Measurements from ENCODE around the gene AIRE.

AIRE gene

DNA sequence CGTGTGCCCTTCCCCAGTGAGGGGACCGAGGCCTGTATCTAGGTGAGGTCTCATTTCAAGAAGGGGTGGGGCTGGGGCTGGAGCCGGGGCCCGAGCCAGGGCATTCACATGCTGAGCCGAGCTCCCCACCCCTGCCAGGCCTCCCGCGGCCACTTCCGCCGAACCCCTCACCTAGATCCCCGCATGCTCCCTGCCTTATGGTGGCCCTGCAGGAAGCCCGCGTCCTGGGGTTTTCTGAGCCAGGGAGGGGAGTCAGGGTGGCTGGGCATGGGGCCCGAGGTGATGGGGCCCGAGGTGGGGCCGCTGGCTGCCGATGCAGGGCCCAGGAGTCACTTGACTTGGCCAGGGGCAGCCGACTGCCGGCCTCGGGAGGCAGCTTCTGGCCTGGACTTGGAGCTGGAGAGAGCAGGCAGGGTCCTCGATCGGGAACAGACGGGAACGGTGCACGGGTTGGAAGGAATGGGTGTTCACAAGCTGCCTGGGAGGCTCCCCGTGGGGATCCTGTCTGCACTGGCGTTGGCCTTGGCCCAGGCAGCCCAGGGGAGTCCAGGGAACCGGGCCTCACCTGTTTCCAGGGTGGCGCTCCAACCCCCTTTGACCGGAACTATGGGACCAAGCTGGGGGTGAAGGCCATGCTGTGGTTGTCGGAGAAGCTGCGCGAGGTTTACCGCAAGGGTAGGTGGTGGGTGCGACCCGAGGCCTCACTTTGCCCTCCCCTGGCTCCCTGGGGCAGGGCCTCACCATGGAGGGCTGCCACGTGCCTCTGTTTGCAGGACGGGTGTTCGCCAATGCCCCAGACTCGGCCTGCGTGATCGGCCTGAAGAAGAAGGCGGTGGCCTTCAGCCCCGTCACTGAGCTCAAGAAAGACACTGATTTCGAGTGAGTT, 40.0 kb downstream of the AIRE start:
- no peak for DNase-seq

DNA sequence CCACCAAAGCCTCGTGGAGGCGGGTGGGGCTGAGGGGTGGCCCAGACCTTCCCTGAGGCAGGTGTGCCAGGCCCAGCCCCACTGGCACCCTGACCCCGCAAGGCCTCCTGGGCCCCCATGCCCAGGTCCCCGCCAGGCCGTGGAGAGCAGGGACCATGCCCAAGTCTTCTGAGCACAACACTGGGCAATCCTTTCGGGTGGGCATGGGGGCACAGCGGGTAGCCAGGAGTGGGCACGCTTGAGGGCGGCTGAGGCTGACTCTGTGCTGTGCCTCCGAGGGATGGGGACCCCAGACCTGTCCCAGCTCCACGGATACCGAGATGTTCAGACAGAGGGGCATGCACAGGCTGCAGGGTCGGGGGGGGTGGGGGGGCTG, 40.6 kb downstream of the AIRE start:
- no peak for DNase-seq

DNA sequence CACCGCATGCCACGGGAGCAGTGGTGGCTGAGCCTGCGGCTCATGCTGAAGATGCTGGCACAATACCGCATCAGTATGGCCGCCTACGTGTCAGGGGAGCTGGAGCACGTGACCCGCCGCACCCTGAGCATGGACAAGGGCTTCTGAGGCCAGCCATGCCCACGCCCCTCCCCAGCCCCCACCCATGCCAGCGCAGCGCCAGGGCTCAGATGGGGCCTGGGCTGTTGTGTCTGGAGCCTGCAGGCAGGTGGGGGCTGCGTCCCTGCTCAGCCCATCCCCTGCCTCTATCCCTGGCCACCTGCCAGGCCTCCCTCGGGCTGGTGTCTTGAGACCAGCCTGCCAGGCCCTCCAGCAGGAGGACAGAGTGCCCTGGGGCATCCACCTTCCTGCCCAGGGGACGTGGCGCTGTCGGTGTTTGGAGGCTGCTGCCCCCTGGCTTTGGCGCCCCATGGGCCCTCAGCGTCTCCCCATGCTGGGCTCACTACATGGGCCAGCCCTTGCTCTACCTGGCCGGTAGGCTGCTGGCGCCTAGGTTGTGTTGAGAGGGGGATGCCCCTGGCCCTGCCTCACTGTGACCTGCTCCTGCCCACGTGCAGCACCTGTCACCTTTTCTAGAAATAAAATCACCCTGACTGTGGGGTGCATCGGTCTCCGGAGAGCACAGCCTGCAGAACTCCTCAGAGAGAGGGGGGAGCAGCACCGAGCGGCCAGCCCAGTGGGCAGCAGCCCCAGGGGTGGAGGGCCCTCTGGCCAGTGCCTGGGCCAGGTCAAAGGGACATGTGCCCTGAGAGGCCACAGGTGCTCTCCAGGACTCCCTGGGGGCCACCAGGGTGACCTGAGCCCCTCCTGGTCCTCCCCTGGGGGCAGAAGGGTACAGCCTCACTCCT, 41.3 kb downstream of the AIRE start:
- DNase-seq = no peak

DNA sequence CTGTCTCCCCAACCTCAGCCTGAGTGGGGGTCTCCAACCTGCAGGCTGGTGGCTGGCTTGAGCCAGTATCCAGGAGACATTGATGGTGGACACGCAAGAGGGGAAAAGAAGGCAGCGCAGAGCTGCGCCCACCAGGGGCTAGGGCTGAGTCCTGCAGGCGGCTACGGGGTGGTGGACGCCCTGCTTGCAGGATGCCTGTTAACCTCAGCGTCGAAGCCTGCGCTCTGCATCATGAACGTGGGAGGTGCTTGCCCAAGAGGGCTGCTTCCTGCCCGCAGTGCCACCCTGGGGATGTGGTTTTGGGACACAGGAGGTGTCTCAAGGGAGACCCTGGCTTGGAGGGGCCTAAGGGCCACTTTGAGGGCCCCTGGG, 41.9 kb downstream of the AIRE start:
- no peak for DNase-seq

DNA sequence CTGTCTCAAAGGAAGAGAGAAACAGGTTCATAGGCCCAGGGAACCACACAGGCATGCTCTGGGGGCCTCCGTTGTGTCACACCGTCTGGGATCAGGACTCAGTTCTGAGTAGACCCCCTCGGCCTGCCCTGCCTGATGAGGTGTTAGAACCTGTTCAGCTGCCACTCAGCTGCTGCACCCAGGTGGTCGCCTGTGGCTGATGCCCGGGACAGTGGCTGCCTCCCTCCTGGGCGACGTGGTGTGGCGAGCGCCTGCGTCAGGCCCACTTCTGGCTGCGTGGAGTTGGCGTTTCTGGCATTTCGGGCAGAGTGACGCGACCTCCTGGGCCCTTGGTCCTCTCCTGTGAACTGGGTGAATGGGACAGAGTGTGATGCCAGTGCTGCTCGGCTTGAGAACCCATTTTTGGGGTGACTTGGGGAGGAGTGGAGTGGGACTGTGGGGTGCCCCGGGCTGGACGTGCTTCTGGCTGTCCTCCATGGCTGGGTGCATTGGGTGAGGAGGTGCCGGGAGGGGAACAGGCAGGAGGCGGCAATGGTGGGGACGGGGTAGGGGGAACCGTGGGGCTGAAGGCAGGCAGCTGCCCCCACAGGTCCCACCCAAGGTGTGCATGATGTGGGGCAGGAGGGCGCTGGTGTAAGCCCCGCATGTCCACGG, 42.7 kb downstream of the AIRE start:
- DNase-seq = no peak

DNA sequence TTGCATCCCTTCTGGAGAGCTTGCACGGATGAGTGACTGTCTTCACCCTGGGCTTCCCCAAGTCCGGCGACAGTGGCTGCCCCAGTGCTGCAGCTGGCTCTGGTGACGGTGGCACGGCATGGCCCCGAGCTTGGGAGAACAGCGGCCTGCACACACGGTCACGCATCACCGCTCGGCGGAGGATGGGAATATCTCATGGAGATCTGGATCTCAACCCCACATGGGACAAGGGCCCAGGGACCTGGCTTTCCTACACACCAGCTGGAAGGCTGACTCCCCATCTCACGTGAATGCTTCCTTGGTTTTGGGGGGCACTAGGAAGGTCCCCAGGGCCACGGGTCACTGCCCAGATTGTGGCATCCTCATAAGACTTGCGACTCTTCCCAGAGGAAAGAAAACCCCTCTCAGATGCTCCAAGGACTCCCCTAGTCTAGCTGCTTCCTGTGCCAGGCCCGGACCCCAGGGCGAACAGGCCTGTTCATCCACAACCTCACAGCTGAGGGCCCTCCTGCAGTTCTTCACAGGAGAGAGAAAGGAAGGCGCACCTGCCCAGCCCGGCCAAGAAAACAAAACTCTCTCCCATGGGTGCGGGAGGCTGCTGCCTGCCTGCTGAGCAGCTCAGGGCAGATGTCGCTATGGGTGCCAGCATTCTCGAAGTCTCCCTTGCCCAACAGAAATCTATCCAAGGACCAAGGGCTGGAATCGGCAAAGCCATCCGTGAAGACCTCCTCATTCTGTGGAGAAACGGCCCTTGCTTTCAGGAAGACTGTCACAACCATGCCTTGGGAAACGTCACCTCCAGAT, 43.6 kb downstream of the AIRE start:
- no peak for DNase-seq

DNA sequence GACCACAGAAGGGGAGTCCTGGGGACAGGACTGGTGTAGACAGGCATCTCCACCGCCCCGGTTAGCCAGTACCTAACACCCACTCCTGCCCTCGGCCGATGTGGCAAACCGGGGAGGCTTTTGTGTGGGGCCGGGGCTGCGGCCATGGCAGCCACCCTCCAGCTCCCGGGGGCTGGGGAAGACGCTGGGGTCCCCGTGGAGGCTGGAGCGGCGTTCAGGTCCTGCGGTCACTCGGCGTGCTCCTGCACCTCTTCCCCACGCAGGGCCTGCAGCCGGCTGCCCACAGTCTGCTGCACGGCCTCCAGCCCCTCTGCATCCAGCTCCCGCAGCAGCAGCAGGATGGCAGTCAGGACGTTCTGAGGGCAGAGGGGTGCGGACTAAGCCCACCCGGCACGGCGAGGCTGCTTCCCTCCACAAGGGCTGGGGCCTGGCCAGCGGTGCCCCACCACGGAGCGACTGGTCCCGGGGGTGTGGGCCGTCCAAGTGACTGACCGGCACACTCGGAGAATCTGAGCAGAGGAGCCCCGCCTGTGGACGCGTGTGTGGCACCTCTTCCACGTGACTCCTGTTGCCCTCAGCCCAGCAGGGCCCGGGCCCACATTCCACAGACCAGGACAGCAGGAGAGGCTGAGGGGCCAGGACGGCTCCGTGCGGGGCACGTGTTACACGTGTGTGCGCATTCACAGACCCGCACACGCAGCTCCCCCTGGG, 44.5 kb downstream of the AIRE start:
- no peak for DNase-seq

DNA sequence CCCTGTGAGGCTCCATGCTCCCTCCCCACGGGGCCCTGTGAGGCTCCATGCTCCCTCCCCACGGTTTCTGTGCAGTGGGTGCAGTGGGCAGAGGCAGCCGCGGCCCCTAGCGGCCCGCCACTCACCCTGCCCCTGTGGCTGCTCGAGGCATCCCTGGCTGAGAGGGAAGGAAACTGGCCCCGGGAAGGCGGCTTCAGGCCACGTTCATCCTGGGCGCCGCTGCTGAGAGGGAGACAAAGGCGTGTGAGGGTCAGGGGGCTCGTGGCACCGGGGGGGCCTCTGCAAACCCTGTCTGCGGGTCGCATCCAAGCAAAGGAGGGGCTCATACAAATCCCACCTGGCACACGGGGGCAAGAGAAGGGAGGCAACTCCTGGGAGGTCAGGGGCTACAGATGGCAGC, 45.0 kb downstream of the AIRE start:
- DNase-seq = no peak

DNA sequence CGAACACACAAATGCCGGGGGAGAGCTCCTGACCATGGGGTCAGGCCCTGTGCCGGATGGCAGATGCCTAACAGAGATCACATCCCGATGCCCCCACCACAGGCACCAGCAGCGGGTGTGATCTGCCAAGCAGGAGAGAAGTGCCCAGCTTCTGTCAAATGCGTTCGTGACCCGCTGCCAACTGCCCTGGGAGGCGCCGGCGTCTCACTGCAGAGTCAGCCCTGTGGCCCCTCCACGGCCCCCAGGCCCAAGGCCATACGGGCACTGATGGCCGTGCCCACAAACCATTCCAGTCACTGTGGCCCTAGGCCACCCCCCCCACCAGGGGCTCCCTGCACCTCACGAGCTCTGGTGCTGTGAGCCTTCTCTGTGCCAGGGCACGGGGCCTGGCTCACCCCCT, 45.5 kb downstream of the AIRE start:
- DNase-seq = no peak

DNA sequence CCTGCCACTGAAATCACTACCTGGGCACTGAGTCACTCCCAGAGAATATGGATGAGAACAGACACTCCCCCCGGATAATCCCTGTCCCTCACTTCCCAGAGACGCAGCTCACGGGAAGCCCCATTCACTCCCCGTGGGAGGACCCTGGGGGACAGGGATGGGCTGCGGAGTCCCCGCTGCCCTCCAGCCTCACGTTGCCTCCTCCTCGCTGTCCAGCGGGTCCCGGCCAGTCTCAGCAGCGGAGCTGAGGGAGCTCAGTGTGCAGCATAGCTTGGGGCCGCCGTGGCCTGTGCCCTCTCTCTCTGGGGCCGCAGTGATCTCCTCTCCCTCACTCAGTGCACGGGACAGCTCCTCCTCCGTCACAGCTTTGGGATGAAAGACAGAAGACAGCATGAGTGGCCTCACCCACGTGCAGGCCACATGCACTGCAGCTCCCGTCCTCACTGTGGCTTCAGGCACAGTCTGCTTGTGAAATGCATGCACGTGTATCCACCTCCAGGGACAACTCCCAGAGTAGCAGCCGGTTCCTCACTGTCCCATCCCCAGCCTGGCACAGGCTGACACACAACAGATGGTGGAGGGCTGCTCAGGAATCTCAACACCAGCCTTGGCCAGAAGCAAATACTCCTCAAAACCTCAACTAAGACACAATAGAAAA, 46.1 kb downstream of the AIRE start:
- DNase-seq = no peak

DNA sequence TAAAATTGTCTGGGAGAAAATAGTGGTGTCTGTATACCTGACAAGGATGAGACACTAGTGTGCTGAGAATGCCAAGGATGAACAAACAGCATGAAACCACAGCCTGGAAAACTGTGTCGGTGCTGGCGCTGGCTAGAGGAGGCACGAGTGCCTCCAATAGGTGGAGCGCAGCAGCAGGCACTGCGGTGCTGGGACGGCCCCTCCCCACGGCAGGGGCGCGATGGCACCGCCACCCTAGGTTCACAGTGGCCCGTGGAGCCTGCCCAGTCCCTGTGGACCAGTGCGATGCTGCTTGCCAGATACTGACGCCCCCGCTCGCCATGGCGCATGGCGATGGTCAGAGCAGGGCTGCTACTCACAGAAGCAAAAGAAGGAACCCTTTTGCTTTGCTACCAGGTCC, 46.7 kb downstream of the AIRE start:
- no peak for DNase-seq

DNA sequence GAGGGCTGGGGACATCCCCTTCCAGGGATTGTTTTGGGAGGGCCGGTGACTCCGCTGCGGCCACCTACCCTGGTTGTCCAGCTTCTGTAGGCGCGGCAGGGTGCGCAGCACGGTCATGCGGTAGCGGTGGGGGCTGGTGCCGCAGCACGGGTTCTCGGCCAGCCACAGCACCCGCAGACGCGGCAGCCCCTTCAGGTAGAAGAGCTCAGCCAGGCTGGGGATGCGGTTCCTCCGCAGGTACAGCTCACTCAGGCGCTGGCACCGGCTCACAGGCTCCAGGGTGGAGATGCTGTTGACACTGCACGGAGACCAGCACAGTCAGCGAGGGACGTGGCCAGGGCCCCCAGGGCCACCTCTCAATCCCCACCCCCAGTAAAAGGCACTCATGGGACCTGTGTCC, 47.3 kb downstream of the AIRE start:
- no peak for DNase-seq

DNA sequence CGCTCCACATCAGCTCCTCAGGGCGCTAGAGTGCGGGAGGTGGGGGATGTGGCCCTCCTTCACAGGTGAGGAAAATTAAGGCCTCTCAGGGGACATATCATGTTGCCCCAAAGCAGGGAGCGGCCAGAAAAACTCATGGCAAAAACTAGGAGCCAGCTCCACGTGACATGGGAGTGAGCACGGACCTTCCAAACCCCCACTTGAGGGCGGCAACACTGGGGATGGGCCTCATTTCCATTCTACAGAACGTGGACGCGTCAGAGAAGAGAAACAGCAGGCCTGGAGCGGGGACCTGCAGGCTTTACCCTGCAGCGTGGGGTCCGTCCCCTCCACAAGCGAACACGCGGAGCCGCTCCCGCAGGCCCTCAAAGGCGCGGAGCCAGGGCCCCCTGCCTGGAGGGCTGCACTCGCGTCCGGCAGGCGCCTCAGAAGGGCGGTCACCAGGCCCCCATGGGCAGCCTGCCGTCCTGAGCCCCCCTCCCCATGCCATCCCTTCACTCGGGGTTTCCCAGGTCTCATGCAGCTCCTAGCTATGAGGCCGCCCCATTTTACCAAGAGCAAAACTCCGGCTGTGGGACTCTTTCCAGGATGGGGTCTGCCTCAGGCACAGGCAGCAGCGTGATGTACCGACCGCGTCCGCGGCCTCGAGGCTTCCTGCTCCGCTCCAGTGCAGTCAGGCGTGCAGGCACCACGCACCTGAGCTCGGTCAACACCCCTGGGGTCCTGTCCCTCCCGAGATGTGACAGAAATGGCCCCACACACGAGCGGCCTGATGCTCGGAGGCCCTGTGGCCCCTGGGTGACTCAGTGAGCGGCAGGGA, 48.0 kb downstream of the AIRE start:
- DNase-seq = no peak

DNA sequence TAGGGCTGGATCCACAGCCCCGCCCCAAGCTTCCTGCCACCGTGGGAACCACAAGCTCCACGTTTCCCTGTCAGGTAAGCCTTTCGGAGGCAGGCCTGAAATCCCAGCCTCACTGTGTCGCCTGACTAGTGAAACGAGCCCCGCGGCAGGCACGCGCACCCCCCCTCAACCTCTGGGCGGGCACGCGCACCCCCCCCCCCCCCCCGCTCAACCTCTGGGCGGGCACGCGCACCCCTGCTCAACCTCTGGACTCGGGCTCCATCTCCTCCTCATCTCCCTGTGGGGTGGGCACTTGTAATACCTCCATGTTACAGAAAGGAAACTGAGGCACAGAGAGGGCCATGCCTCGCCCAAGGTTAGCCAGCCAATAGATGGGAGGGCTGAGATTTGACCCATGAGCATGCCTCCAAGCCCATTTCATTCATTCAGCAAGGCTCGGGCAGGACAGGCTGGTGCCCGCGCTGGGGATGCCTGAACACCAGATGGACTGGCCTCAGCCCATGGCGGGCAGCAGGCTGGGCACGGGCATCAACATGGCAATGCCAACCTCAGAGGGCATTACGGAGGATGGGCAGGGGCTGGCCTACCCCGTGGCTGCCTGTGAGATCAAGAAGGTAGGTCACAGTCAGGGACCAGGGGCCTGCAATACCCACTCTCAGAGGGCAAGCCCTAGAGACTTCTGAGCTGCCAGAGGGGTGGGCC, 48.8 kb downstream of the AIRE start:
- no peak for DNase-seq

DNA sequence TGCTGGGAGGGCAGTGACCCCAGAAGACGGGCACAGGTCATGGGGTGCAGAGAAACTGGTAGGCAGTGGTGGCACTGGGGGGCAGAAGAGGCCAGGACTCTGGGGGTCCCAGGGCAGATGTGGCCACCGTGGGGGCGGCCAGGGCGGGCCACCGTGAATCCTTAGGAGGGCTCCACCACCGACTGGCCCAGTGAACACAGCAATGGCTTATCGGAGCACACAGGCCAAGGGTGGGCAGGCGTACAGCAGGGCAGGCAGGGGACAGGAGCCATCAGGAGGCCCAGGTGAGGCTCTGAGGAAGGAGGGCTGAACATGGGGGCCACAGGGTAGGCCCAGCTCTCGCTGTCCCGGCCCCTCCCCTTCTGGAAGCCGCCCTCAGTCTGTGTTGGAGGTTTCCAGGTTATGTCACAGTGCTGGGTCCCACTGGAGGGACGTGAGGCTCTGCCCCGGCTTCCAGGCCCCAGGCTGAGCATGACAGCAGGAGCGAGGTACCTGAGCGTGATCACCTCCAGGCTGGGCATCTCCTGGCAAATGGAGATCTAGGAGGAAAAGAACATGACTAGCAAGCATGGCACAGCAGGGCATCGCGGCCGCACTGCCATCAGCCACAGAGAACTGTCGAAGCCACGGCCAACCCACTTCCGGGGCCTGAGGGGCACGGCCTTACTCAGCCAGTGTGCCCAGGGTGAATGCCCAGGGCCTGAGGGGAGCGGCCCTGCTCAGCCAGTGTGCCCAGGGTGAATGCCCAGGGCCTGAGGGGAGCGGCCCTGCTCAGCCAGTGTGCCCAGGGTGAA, 49.8 kb downstream of the AIRE start:
- no peak for DNase-seq

DNA sequence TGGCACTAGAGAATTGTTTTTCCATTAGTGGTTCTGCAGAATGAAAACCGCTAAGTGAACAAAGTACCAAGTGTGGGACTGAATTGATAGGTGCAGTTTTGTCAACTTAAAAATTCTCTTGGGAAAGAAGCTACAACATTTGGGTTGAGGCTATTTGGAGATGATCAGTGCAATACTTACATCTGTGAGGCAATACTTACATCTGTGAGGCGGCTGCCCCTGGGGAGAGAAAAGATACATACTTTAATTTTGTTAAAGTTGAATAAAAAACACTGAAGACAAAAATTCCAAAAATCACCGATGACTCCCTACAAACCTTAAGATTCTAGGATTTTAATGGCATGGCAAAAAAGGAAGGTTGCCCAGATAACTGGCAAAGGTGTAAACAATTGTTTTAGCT, 51.8 kb downstream of the AIRE start:
- DNase-seq = no peak

DNA sequence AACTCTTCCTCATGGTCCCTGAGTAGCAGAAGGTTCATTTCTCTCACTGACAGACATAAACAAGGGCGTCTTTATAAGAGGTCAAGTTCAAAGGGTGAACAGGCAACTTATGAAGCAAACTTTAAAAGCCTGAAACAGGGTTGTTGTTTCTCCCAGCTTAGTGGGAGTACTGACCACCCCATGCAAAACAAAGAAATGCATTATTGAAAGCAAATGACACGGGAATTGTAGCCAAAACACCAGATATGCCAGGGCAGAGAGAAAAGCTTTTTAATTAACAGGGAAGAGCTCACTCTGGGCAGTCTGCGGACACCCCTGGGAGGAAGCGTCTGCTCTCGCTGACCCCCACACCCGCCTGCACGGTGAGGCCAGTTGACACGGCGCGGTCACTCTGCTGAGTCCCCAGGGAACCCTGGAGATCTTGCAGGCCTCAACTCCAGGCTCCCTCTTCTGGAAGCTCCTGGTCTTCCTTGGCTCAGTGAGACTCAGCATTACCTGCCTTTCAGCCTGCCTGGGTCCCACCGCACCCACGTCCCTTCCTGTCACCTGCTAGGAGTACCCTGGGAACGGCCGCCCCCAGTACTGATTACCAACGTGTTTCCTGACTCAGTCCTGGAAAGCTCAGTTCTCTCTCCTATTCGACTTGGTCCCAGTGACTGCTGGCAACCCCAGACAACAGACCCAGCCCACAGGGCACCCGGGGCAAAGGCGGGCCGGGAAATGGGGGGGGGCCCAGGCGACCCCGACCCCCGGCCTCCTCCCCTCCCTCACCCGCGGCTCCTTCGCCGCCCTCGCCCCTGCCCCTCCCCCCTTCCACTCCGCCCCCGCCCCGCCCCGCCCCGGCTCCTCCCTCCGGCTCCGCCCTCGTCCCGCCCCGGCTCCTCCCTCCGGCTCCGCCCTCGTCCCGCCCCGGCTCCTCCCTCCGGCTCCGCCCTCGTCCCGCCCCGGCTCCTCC, 52.5 kb downstream of the AIRE start:
- no peak for DNase-seq

All from AML-193 (cell line).